Measurements from ENCODE around the gene WNT3A. TPM values are rescaled to one million over a fixed set of nuclear protein-coding genes. Genes with fewer than 3 reads are reported as not detected.

The WNT3A gene
- total and polyA plus RNA-seq, 3 donors from 2014 or later = 0.08 to 0.19 (median 0.13) TPM

GRCh38 chr1:228062812-228063211 lies 56.0 kb downstream of the WNT3A start:
- H3K36me3 ChIP-seq (ENCODE audit: low read depth, missing control alignments) = no peaks in the 10 kb centered on the region
- no peak overlapping the region for H3K4me3 ChIP-seq
- H3K27ac ChIP-seq = no peak overlapping the region
- intact Hi-C loops (cut with DNase I; ENCODE audit: low total_unique reads) = no loop called here
- DNase-seq = no peak
- no peaks in the 10 kb centered on the region for H3K9me3 ChIP-seq
- WGBS, 2 donors = 59 to 84% methylated on average over 4 of the region's 4 CpGs
- H3K4me1 ChIP-seq = peaks cover 2% of the 10 kb centered on the region
- TF ChIP-seq CTCF (IDR thresholded peaks at IDR 0.05) (no peak), POLR2A (IDR thresholded peaks at IDR 0.05) (no peak)
- no peaks in the 10 kb centered on the region for H3K27me3 ChIP-seq

GRCh38 chr1:228063251-228064191 lies 56.7 kb downstream of the WNT3A start:
- WGBS, 2 donors = 93 to 100% methylated on average over 1 to 15 of the region's 15 CpGs
- no peak for TF ChIP-seq CTCF (IDR thresholded peaks at IDR 0.05)
- TF ChIP-seq POLR2A (IDR thresholded peaks at IDR 0.05) = no peak
- Histone ChIP-seq H3K27ac (no peak overlapping the region), H3K4me1 (peaks cover 2% of the 10 kb centered on the region), H3K4me3 (no peak overlapping the region), H3K36me3 (ENCODE audit: low read depth, missing control alignments) (no peaks in the 10 kb centered on the region), H3K9me3 (no peaks in the 10 kb centered on the region), H3K27me3 (no peaks in the 10 kb centered on the region)
- no peak for DNase-seq
- intact Hi-C loops (cut with DNase I; ENCODE audit: low total_unique reads) = no loop called here

- TF ChIP-seq CTCF (IDR thresholded peaks at IDR 0.05) = no peak
- TF ChIP-seq POLR2A (IDR thresholded peaks at IDR 0.05) = no peak
- intact Hi-C loops (cut with DNase I; ENCODE audit: low total_unique reads) = no loop called here
- H3K36me3 ChIP-seq (ENCODE audit: low read depth, missing control alignments) = no peaks in the 10 kb centered on the region
- DNase-seq = no peak
- H3K27me3 ChIP-seq = no peaks in the 10 kb centered on the region
- H3K9me3 ChIP-seq = no peaks in the 10 kb centered on the region
- peaks cover 2% of the 10 kb centered on the region for H3K4me1 ChIP-seq
- WGBS, 2 donors = 47 to 72% methylated on average over 5 to 8 of the region's 8 CpGs
- no peak overlapping the region for H3K4me3 ChIP-seq
- H3K27ac ChIP-seq = no peak overlapping the region
Observed at GRCh38 chr1:228064296-228064695, 57.5 kb downstream of the WNT3A start.

- 72 to 75% methylated on average over 5 to 15 of the region's 15 CpGs for WGBS, 2 donors
- no peak for TF ChIP-seq CTCF (IDR thresholded peaks at IDR 0.05)
- no peak overlapping the region for H3K4me3 ChIP-seq
Observed at GRCh38 chr1:228064741-228065542, 58.1 kb downstream of the WNT3A start.

More at GRCh38 chr1:228064741-228065542, 58.1 kb downstream of the WNT3A start:
- intact Hi-C loops (cut with DNase I; ENCODE audit: low total_unique reads) = no loop called here
- peaks cover 2% of the 10 kb centered on the region for H3K4me1 ChIP-seq
- no peaks in the 10 kb centered on the region for H3K36me3 ChIP-seq (ENCODE audit: low read depth, missing control alignments)
- H3K9me3 ChIP-seq = no peaks in the 10 kb centered on the region
- no peak for DNase-seq
- no peaks in the 10 kb centered on the region for H3K27me3 ChIP-seq
- no peak overlapping the region for H3K27ac ChIP-seq
